OCI-LY7 (cell line): Measurements from ENCODE around the gene CMSS1. TPM values are rescaled to one million over a fixed set of nuclear protein-coding genes. Genes with fewer than 3 reads are reported as not detected.

Experiments
- BruUV-seq: library from RNA; stranded (reverse); fragments of 400-500 nt; replicated peaks from 2 replicates; lab custom pipeline; 2021; lab: Mats Ljungman, UMichigan
- CTCF ChIA-PET: fragments of 300-600 bp; sonication (Branson Sonifier 250); formaldehyde crosslinking; loops from one replicate; lab custom pipeline; 2022; ENCODE audit warnings: antibody characterized with exemption; ENCODE audit not compliant: unreplicated experiment; lab: Charles Lee
- POLR2A ChIA-PET: fragments of 300-600 bp; sonication (Branson Sonifier 250); formaldehyde crosslinking; loops from one replicate; lab custom pipeline; 2022; ENCODE audit warnings: antibody characterized with exemption; lab: Charles Lee
- DNase-seq: peaks from one replicate; pipeline ENCODE4 v3.0.0-alpha.2; 2015; ENCODE audit warnings: low spot score
- H2AFZ ChIP-seq: fragments of 200-600 bp; sonication (generic), shearing (Covaris generic); 2 replicates; pipeline ENCODE4 v1.6.1; 2014; ENCODE audit warnings: mild to moderate bottlenecking, antibody characterized with exemption, low read length, moderate library complexity
- H3K27ac ChIP-seq: fragments of 200-600 bp; sonication (generic); 2 replicates; pipeline ENCODE4 v1.5.1; 2014; ENCODE audit warnings: mixed run types, low read depth, mild to moderate bottlenecking, moderate library complexity, low read length, inconsistent platforms; ENCODE audit not compliant: poor library complexity, severe bottlenecking
- H3K36me3 ChIP-seq: fragments of 200-600 bp; sonication (generic); 2 replicates; pipeline ENCODE4 v1.6.1; 2014; ENCODE audit warnings: mild to moderate bottlenecking, antibody characterized with exemption, low read length, moderate library complexity, mixed read lengths; ENCODE audit not compliant: insufficient read depth
- H3K4me1 ChIP-seq: fragments of 200-600 bp; sonication (generic); 2 replicates; pipeline ENCODE4 v1.5.1; 2014; ENCODE audit warnings: mild to moderate bottlenecking, low read length; ENCODE audit not compliant: insufficient read depth, poor library complexity, severe bottlenecking
- H3K4me2 ChIP-seq: fragments of 200-600 bp; sonication (generic); 2 replicates; pipeline ENCODE4 v1.6.1; 2014; ENCODE audit warnings: mild to moderate bottlenecking, low read length
- H3K4me3 ChIP-seq: fragments of 200-600 bp; sonication (generic); 2 replicates; pipeline ENCODE4 v1.5.1; 2014; ENCODE audit warnings: mild to moderate bottlenecking, low read depth, low read length; ENCODE audit not compliant: poor library complexity, severe bottlenecking
- H3K79me2 ChIP-seq: fragments of 200-600 bp; sonication (generic); 2 replicates; pipeline ENCODE4 v1.6.1; 2016; ENCODE audit warnings: low read depth, mild to moderate bottlenecking, low read length, moderate library complexity, mixed read lengths; ENCODE audit not compliant: insufficient read depth
- H3K9me2 ChIP-seq: fragments of 200-600 bp; sonication (generic); 2 replicates; pipeline ENCODE4 v1.6.1; 2016; ENCODE audit warnings: mild to moderate bottlenecking, low read length, mixed read lengths; ENCODE audit not compliant: insufficient read depth
- H3K9me3 ChIP-seq: fragments of 200-600 bp; sonication (generic); 2 replicates; pipeline ENCODE4 v1.6.1; 2014; ENCODE audit warnings: mild to moderate bottlenecking, mixed run types, low read length, mixed read lengths
- H4K20me1 ChIP-seq: fragments of 200-600 bp; sonication (generic); 2 replicates; pipeline ENCODE4 v1.6.1; 2014; ENCODE audit warnings: mild to moderate bottlenecking, antibody characterized with exemption, low read length, moderate library complexity, mixed read lengths; ENCODE audit not compliant: insufficient read depth
- EZH2phosphoT487 ChIP-seq: fragments of 200-600 bp; sonication (generic); IDR thresholded peaks from 2 replicates; pipeline ENCODE4 v1.6.1; 2018; ENCODE audit warnings: low read depth, borderline replicate concordance, mild to moderate bottlenecking, mixed run types, antibody characterized with exemption, low read length, moderate library complexity, mixed read lengths
- intact Hi-C: fragments of 100-400 bp; cut with micrococcal nuclease; formaldehyde crosslinking; loops from one replicate; pipeline ENCODE4 v1.10.0; 2022; ENCODE audit not compliant: unreplicated experiment
- total RNA-seq, 2 experiments: library from RNA; depleted of rRNA in 1 of 2; stranded (reverse); fragments of >200 nt in 1 of 2; shearing (Covaris generic) in 1 of 2; gene quantifications; 2 replicates each; pipeline ENCODE4 v1.2.3, GENCODE V29; 2014 to 2022
- TF ChIP-seq, protein P1 (sequence below): fragments of 200-600 bp; sonication (generic); conservative IDR thresholded peaks from 2 replicates; pipeline ENCODE4 v1.5.1; 2014; ENCODE audit warnings: mild to moderate bottlenecking, antibody characterized with exemption, low read length, moderate library complexity, mixed read lengths

Gene CMSS1
- total RNA-seq, 2 experiments from 2014 or later, result 25.7 to 46.6 TPM

DNA sequence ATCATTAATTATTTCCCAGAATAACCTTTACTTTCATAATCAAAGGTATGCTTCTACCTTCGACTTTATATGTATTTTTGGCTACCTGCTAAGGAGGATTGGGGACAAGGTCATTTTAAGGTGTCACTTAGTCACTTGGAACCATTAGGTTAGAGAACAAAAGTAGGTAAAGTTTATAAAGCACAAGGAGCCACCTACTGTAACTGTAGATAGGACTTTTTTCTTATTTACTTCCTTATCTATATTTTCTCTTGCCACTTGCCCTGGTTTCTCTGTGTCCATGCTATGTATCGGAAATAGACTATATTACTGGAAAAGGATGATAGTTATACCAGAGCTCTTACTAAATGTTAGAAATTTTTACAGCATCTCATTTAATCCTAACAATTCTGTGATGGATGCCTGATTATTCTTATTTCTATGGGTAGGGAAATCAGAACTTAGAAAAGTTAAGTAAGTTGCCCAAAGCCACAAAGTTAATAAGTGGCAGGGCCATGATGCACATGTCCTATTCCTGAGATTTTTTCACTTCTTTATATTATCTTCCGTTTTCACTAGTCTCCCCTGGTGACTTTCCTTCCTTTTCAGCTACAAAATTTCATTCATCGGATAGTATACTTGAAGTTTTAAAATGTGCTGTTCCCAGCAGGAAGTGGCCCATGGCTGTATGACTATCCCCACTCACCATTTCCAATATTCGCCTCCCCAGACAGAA is 132.5 kb downstream of the CMSS1 start:
- Histone ChIP-seq H3K36me3 (no peaks in the 10 kb centered on the region), H3K9me3 (no peaks in the 10 kb centered on the region), H3K79me2 (no peaks in the 10 kb centered on the region), H4K20me1 (no peaks in the 10 kb centered on the region), H3K9me2 (no peaks in the 10 kb centered on the region), H3K4me1 (no peaks in the 10 kb centered on the region), H2AFZ (no peak overlapping the region), H3K4me2 (no peak overlapping the region), H3K27ac (no peak overlapping the region), H3K4me3 (no peak overlapping the region)
- POLR2A ChIA-PET, result interaction anchor here (0.6 to 1.2 kb wide), 2 partner anchors 13 to 31 kb away, joined by 3 to 5 read pairs; no protein-coding TSS in a partner anchor
- no peak for TF ChIP-seq EZH2phosphoT487
- TF ChIP-seq, protein P1, sequence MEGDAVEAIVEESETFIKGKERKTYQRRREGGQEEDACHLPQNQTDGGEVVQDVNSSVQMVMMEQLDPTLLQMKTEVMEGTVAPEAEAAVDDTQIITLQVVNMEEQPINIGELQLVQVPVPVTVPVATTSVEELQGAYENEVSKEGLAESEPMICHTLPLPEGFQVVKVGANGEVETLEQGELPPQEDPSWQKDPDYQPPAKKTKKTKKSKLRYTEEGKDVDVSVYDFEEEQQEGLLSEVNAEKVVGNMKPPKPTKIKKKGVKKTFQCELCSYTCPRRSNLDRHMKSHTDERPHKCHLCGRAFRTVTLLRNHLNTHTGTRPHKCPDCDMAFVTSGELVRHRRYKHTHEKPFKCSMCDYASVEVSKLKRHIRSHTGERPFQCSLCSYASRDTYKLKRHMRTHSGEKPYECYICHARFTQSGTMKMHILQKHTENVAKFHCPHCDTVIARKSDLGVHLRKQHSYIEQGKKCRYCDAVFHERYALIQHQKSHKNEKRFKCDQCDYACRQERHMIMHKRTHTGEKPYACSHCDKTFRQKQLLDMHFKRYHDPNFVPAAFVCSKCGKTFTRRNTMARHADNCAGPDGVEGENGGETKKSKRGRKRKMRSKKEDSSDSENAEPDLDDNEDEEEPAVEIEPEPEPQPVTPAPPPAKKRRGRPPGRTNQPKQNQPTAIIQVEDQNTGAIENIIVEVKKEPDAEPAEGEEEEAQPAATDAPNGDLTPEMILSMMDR, result no peak
- CTCF ChIA-PET, result no interaction called here
- no TSS peak for BruUV-seq
- intact Hi-C loops, result no loop called here
- no peak for DNase-seq

DNA sequence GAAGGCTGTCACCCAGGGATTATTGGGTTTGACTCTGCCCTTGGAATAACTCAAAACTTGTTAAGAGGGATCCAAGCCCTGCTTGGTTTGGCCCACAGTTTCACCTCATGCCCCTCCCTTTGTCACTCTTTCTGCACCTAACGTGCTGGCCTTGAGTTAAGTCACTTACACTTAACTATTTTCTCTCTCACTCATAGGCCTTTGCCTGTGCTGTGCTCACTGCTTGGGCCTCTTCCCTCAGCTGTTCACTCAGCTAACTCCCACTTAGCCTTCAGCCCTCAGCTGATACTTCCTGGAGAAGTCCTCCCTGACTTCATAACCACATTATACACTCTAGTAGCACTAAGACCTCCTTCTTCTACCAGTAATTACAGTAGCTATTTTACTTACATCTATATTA is 133.3 kb downstream of the CMSS1 start:
- no peaks in the 10 kb centered on the region for H3K36me3 ChIP-seq
- no TSS peak for BruUV-seq
- no peak overlapping the region for H3K4me2 ChIP-seq
- H3K4me1 ChIP-seq, result no peaks in the 10 kb centered on the region
- no peaks in the 10 kb centered on the region for H3K79me2 ChIP-seq
- no peaks in the 10 kb centered on the region for H3K9me2 ChIP-seq
- no peaks in the 10 kb centered on the region for H4K20me1 ChIP-seq
- DNase-seq, result no peak
- ChIA-PET CTCF (no interaction called here), POLR2A (interaction anchor here (0.5 to 1.2 kb wide), 3 partner anchors 27 to 471 kb away, joined by 3 to 4 read pairs (median 3); no protein-coding TSS in a partner anchor)
- H2AFZ ChIP-seq, result no peak overlapping the region
- H3K9me3 ChIP-seq, result no peaks in the 10 kb centered on the region
- H3K27ac ChIP-seq, result no peak overlapping the region
- TF ChIP-seq, protein P1, result no peak
- TF ChIP-seq EZH2phosphoT487, result no peak
- intact Hi-C loops, result no loop called here
- H3K4me3 ChIP-seq, result no peak overlapping the region

DNA sequence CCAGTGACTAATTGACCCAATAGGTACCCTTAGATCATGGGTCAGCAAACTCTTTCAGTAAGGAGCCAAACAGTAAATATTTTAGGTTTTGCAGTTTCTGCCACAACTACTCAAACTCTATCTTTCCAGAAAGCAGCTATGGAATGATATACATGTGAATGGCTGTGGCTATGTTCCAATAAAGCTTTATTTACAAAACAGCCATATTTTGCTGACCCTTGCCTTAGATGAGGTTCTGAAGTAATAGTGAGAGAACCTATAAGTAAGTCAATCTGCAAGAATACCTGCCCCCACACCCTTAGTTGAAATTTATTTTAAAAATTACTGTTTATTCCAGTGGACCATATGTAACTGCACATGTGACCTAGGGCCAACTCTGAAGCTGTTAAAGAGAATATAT is 134.0 kb downstream of the CMSS1 start:
- no peaks in the 10 kb centered on the region for H3K79me2 ChIP-seq
- H3K9me2 ChIP-seq, result no peaks in the 10 kb centered on the region
- H3K27ac ChIP-seq, result no peak overlapping the region
- H3K36me3 ChIP-seq, result no peaks in the 10 kb centered on the region
- no TSS peak for BruUV-seq
- no peak overlapping the region for H3K4me3 ChIP-seq
- intact Hi-C loops, result no loop called here
- CTCF ChIA-PET, result no interaction called here
- no peak for TF ChIP-seq EZH2phosphoT487
- TF ChIP-seq, protein P1, result no peak
- no peak overlapping the region for H3K4me2 ChIP-seq
- H3K9me3 ChIP-seq, result no peaks in the 10 kb centered on the region
- no peak for DNase-seq
- no peaks in the 10 kb centered on the region for H3K4me1 ChIP-seq
- no peak overlapping the region for H2AFZ ChIP-seq
- no peaks in the 10 kb centered on the region for H4K20me1 ChIP-seq
- POLR2A ChIA-PET, result interaction anchor here (0.5 to 0.6 kb wide), 2 partner anchors 119 to 500 kb away, joined by 3 to 4 read pairs; no protein-coding TSS in a partner anchor
